B cell (primary cell): Measurements from ENCODE around the gene ERI2. TPM values are rescaled to one million over a fixed set of nuclear protein-coding genes. Genes with fewer than 3 reads are reported as not detected.

ENCODE experiments used
- ATAC-seq: fragments of 200-7000 bp; cut with Tn5 transposase; one replicate; pipeline ENCODE4 v1.10.0; 2021; ENCODE audit warnings: low read depth, mild to moderate bottlenecking, moderate number of reproducible peaks, moderate library complexity
- CTCF ChIA-PET: fragments of 350-600 bp; sonication (Branson Sonifier 250); formaldehyde crosslinking; loops from one replicate; lab custom pipeline; 2021; ENCODE audit warnings: antibody characterized with exemption, inconsistent platforms; lab: Charles Lee
- POLR2A ChIA-PET: fragments of 350-600 bp; sonication (Branson Sonifier 250); formaldehyde crosslinking; loops from one replicate; lab custom pipeline; 2021; ENCODE audit warnings: antibody characterized with exemption; lab: Charles Lee
- DNase-seq: peaks from one replicate; pipeline ENCODE4 v3.0.0; 2013
- H2AFZ ChIP-seq: 2 replicates; pipeline ENCODE4 v1.6.1; 2012; ENCODE audit warnings: mild to moderate bottlenecking, low read depth, low read length; ENCODE audit not compliant: insufficient read depth, poor library complexity, severe bottlenecking
- H3K27ac ChIP-seq, 2 donors: 1 replicate in 1 of 2; 2 replicates in 1 of 2; pipeline ENCODE4 v1.5.1; 2012 to 2013; ENCODE audit warnings: low read length in 2 of 2, mild to moderate bottlenecking in 2 of 2, moderate library complexity in 1 of 2
- H3K27me3 ChIP-seq, 4 experiments: fragments of 200-600 bp in 1 of 4; sonication (generic) in 1 of 4; replicated peaks in 1 of 4; 1 replicate in 2 of 4; 2 replicates in 2 of 4; pipeline versions ENCODE4 v1.6.1 to v1.7.0; 2013 to 2016; ENCODE audit warnings: low read length in 3 of 4, mild to moderate bottlenecking in 2 of 4, mixed read lengths in 1 of 4, moderate library complexity in 1 of 4; ENCODE audit not compliant: insufficient read depth in 4 of 4, control insufficient read depth in 3 of 4; ENCODE audit errors: control extremely low read depth in 1 of 4
- H3K36me3 ChIP-seq, 2 experiments: replicated peaks in 1 of 2; 1 replicate in 1 of 2; 2 replicates in 1 of 2; pipeline versions ENCODE4 v1.6.1 to v1.7.1; 2013; ENCODE audit warnings: low read length in 1 of 2; ENCODE audit not compliant: insufficient read depth in 2 of 2, control insufficient read depth in 1 of 2; ENCODE audit errors: control extremely low read depth in 1 of 2, extremely low read depth in 1 of 2
- H3K4me1 ChIP-seq, 2 donors: fragments of 200-600 bp in 1 of 2; sonication (generic) in 1 of 2; 1 replicate in 1 of 2; 2 replicates in 1 of 2; pipeline versions ENCODE4 v1.5.1 to v1.6.1; 2013 to 2017; ENCODE audit warnings: low read length in 2 of 2; ENCODE audit not compliant: control insufficient read depth in 2 of 2, insufficient read depth in 2 of 2
- H3K4me2 ChIP-seq: replicated peaks from 2 replicates; pipeline ENCODE3; 2012; ENCODE audit warnings: mild to moderate bottlenecking, low read depth, low read length; ENCODE audit not compliant: poor library complexity, severe bottlenecking
- H3K4me3 ChIP-seq, 5 experiments: fragments of 200-600 bp in 1 of 5; sonication (generic) in 1 of 5; 1 replicate in 3 of 5; 2 replicates in 2 of 5; pipeline versions ENCODE4 v1.5.1 to v1.7.0; 2011 to 2016; ENCODE audit warnings: low read length in 4 of 5, mild to moderate bottlenecking in 4 of 5, low read depth in 2 of 5, control low read depth in 1 of 5, moderate library complexity in 1 of 5; ENCODE audit not compliant: insufficient read depth in 1 of 5; ENCODE audit errors: control extremely low read depth in 1 of 5, extremely low read depth in 1 of 5
- H3K79me2 ChIP-seq: fragments of 200-600 bp; sonication (generic); one replicate; pipeline ENCODE4 v1.6.0; 2016; ENCODE audit warnings: low read length; ENCODE audit not compliant: control insufficient read depth, insufficient read depth
- H3K9ac ChIP-seq: fragments of 200-600 bp; sonication (generic); 2 replicates; pipeline ENCODE4 v1.6.1; 2017; ENCODE audit warnings: mild to moderate bottlenecking, low read length, moderate library complexity
- H3K9me3 ChIP-seq, 3 donors: one replicate each; pipeline versions ENCODE4 v1.6.1 to v1.7.1; 2013; ENCODE audit warnings: low read length in 2 of 3; ENCODE audit not compliant: control insufficient read depth in 2 of 3, insufficient read depth in 1 of 3; ENCODE audit errors: control extremely low read depth in 1 of 3
- H4K20me1 ChIP-seq: 2 replicates; pipeline ENCODE4 v1.6.0; 2012; ENCODE audit warnings: mild to moderate bottlenecking, low read length; ENCODE audit not compliant: insufficient read depth, control insufficient read depth, poor library complexity, severe bottlenecking
- H3K27ac Mint-ChIP-seq: one replicate; pipeline ENCODE4 v1.8.0; 2021; ENCODE audit warnings: mixed read lengths
- H3K27me3 Mint-ChIP-seq: one replicate; pipeline ENCODE4 v1.8.0; 2021; ENCODE audit warnings: mixed read lengths
- H3K4me1 Mint-ChIP-seq: one replicate; pipeline ENCODE4 v1.8.0; 2021; ENCODE audit warnings: mixed read lengths
- H3K4me3 Mint-ChIP-seq: one replicate; pipeline ENCODE4 v1.8.0; 2021; ENCODE audit warnings: mixed read lengths
- H3K9me3 Mint-ChIP-seq: one replicate; pipeline ENCODE4 v1.8.0; 2022; ENCODE audit warnings: mixed read lengths; ENCODE audit not compliant: insufficient read depth
- EZH2 ChIP-seq: IDR thresholded peaks from 2 replicates; pipeline ENCODE4 v1.6.1; 2012; ENCODE audit warnings: borderline replicate concordance, low read depth, mild to moderate bottlenecking, moderate library complexity, low read length; ENCODE audit not compliant: insufficient read depth, poor library complexity, severe bottlenecking
- WGBS: methylation state at CpG from one replicate; pipeline ENCODE4 v1.1.5; 2013; ENCODE audit warnings: missing lambda C conversion rate; ENCODE audit not compliant: insufficient coverage; 5-methylcytosine and 5-hydroxymethylcytosine counted together
- intact Hi-C: fragments of 100-400 bp; cut with micrococcal nuclease; formaldehyde crosslinking; loops from one replicate; pipeline ENCODE4 v1.10.0; 2022
- polyA plus RNA-seq: library from polyadenylated mRNA; depleted of rRNA; stranded (reverse); fragments of >200 nt; gene quantifications from 2 replicates; pipeline ENCODE4 v1.2.3, GENCODE V29; 2012
- total RNA-seq, 2 donors: library from RNA; stranded (reverse); fragments of 120-200 nt in 1 of 2; gene quantifications; 1 replicate in 1 of 2; 2 replicates in 1 of 2; pipeline versions ENCODE4 v1.2.3 to v1.2.4, GENCODE V29; 2013 to 2022
- TF ChIP-seq, protein P1 (sequence below): fragments of 200-600 bp; IDR thresholded peaks from one replicate; pipeline ENCODE4 v1.8.0; 2022; ENCODE audit warnings: antibody characterized with exemption, mild to moderate bottlenecking

ERI2 gene
- total and polyA plus RNA-seq, 2 donors (not counting 1 experiment from before 2014, with no cell fraction given), result 1.6 to 4.9 TPM

GRCh38 chr16:20784204-20784603, 22.1 kb downstream of the ERI2 start:
- Histone ChIP-seq H2AFZ (no peak overlapping the region), H3K79me2 (no peaks in the 10 kb centered on the region), H3K27ac (no peak overlapping the region), H3K9me3 (peaks cover 0 to 5% (median 3%) of the 10 kb centered on the region in 3 donors), H3K36me3 (peaks cover 0 to 2% of the 10 kb centered on the region in 2 experiments), H3K4me3 (no peak overlapping the region), H3K9ac (no peak overlapping the region), H3K27me3 (no peaks in the 10 kb centered on the region), H3K4me1 (no peaks in the 10 kb centered on the region), H4K20me1 (no peaks in the 10 kb centered on the region), H3K4me2 (no peak overlapping the region)
- intact Hi-C loops, result no loop called here
- Mint-ChIP-seq H3K27ac (no peak overlapping the region), H3K4me3 (no peak overlapping the region), H3K9me3 (no peaks in the 10 kb centered on the region), H3K4me1 (no peaks in the 10 kb centered on the region), H3K27me3 (no peaks in the 10 kb centered on the region)
- TF ChIP-seq EZH2, result no peak
- TF ChIP-seq, protein P1, sequence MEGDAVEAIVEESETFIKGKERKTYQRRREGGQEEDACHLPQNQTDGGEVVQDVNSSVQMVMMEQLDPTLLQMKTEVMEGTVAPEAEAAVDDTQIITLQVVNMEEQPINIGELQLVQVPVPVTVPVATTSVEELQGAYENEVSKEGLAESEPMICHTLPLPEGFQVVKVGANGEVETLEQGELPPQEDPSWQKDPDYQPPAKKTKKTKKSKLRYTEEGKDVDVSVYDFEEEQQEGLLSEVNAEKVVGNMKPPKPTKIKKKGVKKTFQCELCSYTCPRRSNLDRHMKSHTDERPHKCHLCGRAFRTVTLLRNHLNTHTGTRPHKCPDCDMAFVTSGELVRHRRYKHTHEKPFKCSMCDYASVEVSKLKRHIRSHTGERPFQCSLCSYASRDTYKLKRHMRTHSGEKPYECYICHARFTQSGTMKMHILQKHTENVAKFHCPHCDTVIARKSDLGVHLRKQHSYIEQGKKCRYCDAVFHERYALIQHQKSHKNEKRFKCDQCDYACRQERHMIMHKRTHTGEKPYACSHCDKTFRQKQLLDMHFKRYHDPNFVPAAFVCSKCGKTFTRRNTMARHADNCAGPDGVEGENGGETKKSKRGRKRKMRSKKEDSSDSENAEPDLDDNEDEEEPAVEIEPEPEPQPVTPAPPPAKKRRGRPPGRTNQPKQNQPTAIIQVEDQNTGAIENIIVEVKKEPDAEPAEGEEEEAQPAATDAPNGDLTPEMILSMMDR, result no peak
- ChIA-PET POLR2A (no interaction called here), CTCF (no interaction called here)
- DNase-seq (no peak), ATAC-seq (no peak)

- no peaks in the 10 kb centered on the region for H3K27me3 ChIP-seq
- intact Hi-C loops, result no loop called here
- Mint-ChIP-seq H3K4me1 (no peaks in the 10 kb centered on the region), H3K27ac (no peak overlapping the region), H3K9me3 (no peaks in the 10 kb centered on the region), H3K4me3 (no peak overlapping the region), H3K27me3 (no peaks in the 10 kb centered on the region)
- DNase-seq (no peak), ATAC-seq (no peak)
- 50% methylated on average over 1 of the region's 2 CpGs for WGBS
- TF ChIP-seq, protein P1, result no peak
- no peak for TF ChIP-seq EZH2
- H3K4me1 ChIP-seq, result no peaks in the 10 kb centered on the region
- H3K9ac ChIP-seq, result no peak overlapping the region
- no peak overlapping the region for H3K4me3 ChIP-seq
- H3K9me3 ChIP-seq, result peaks cover 0 to 5% (median 3%) of the 10 kb centered on the region in 3 donors
- H3K36me3 ChIP-seq, result peaks cover 0 to 2% of the 10 kb centered on the region in 2 experiments
- ChIA-PET POLR2A (no interaction called here), CTCF (no interaction called here)
- H2AFZ ChIP-seq, result no peak overlapping the region
- no peak overlapping the region for H3K4me2 ChIP-seq
- no peak overlapping the region for H3K27ac ChIP-seq
- H4K20me1 ChIP-seq, result no peaks in the 10 kb centered on the region
- no peaks in the 10 kb centered on the region for H3K79me2 ChIP-seq
Measured at GRCh38 chr16:20782470-20782869, 23.8 kb downstream of the ERI2 start.
